ENCODE results near the gene LMAN1L.

- TF ChIP-seq CTCF (conservative IDR thresholded peaks at IDR 0.05; ENCODE audit: low read length) (no peak), EZH2phosphoT487 (IDR thresholded peaks at IDR 0.05; ENCODE audit: borderline replicate concordance, low read depth, low read length) (no peak)
These were observed 13.2 kb downstream of the LMAN1L start for GRCh38 chr15:74825866-74826265.
